ENCODE results near the gene ADGRG6.

ADGRG6 gene

GRCh38 chr6:142381181-142381580 lies 79.4 kb downstream of the ADGRG6 start:
- no peak overlapping the region for H3K4me3 ChIP-seq (ENCODE audit: control insufficient read depth, low read depth, low read length)
- DNase-seq (ENCODE audit: low read depth): no peak
- no peak for TF ChIP-seq CTCF (conservative IDR thresholded peaks at IDR 0.05; ENCODE audit: control insufficient read depth, insufficient read depth, low read depth, low read length)

GRCh38 chr6:142381845-142382378 lies 80.1 kb downstream of the ADGRG6 start:
- no peak overlapping the region for H3K4me3 ChIP-seq (ENCODE audit: control insufficient read depth, low read depth, low read length)
- DNase-seq (ENCODE audit: low read depth): no peak
- TF ChIP-seq CTCF (conservative IDR thresholded peaks at IDR 0.05; ENCODE audit: control insufficient read depth, insufficient read depth, low read depth, low read length): no peak

- no peak for TF ChIP-seq CTCF (conservative IDR thresholded peaks at IDR 0.05; ENCODE audit: control insufficient read depth, insufficient read depth, low read depth, low read length)
- DNase-seq (ENCODE audit: low read depth): peak; percentile 20
- no peak overlapping the region for H3K4me3 ChIP-seq (ENCODE audit: control insufficient read depth, low read depth, low read length)
Observed at GRCh38 chr6:142384519-142385254, 82.9 kb downstream of the ADGRG6 start.

- no peak for DNase-seq (ENCODE audit: low read depth)
- TF ChIP-seq CTCF (conservative IDR thresholded peaks at IDR 0.05; ENCODE audit: control insufficient read depth, insufficient read depth, low read depth, low read length): no peak
Observed at GRCh38 chr6:142385352-142385751, 83.5 kb downstream of the ADGRG6 start.

GRCh38 chr6:142386657-142387056 lies 84.8 kb downstream of the ADGRG6 start:
- H3K4me3 ChIP-seq (ENCODE audit: control insufficient read depth, low read depth, low read length): no peak overlapping the region
- DNase-seq (ENCODE audit: low read depth): no peak
- TF ChIP-seq CTCF (conservative IDR thresholded peaks at IDR 0.05; ENCODE audit: control insufficient read depth, insufficient read depth, low read depth, low read length): no peak

More at GRCh38 chr6:142385352-142385751, 83.5 kb downstream of the ADGRG6 start:
- H3K4me3 ChIP-seq (ENCODE audit: control insufficient read depth, low read depth, low read length): no peak overlapping the region

- peak; percentile 68 for DNase-seq (ENCODE audit: low read depth)
- TF ChIP-seq CTCF (conservative IDR thresholded peaks at IDR 0.05; ENCODE audit: control insufficient read depth, insufficient read depth, low read depth, low read length): peak; percentile 78
- no peak overlapping the region for H3K4me3 ChIP-seq (ENCODE audit: control insufficient read depth, low read depth, low read length)
Observed at GRCh38 chr6:142387997-142388815, 86.4 kb downstream of the ADGRG6 start.
